ENCODE data around the gene PKHD1. TPM values are rescaled to one million over a fixed set of nuclear protein-coding genes. Genes with fewer than 3 reads are reported as not detected.

PKHD1 gene
- total RNA-seq, 4 donors from 2014 or later = 0.16 to 0.60 (median 0.32) TPM

DNA sequence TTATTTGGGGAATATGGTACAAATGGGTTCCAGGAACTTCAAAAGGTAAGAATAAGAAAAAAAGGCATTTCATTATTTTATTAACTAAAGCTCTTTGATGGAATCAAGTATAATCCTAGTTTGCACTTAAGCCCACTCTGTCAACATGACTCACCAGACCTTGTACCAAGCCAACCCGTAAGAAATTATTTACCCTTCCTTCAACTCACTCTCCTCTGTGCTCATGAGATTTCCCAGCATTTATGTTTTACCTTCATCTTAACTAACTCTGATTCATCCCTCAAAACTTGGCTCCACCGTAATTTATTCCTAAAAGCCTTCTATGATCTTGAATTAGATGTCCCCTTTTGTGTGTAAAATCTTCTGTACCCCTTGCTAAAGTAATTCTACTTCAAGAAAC lies 308.7 kb downstream of the PKHD1 start:
- intact Hi-C loops (cut with DNase I; ENCODE audit: low total_unique reads) (no loop called here), in situ Hi-C loops (cut with MboI; ENCODE audit: low pct_ligation_motif_present in 1 of 4, low pct_unique_long_range_greater_than_20kb in 1 of 4, low sequenced_read_pairs in 3 of 4) (no loop called here)
- 53 to 54% methylated on average over 2 of the region's 2 CpGs for WGBS, 2 donors (ENCODE audit: low coverage in 1 of 2)
- Histone ChIP-seq H3K36me3 (no peaks in the 10 kb centered on the region), H3K27ac (no peak overlapping the region), H3K9me3 (no peaks in the 10 kb centered on the region), H3K4me3 (no peak overlapping the region), H3K4me1 (no peaks in the 10 kb centered on the region), H3K27me3 (no peaks in the 10 kb centered on the region)
- TF ChIP-seq EP300 (IDR thresholded peaks at IDR 0.05; ENCODE audit: low read depth) (no peak), POLR2A (IDR thresholded peaks at IDR 0.05) (no peak), POLR2AphosphoS5 (IDR thresholded peaks at IDR 0.05) (no peak)
- TF ChIP-seq, protein P1, sequence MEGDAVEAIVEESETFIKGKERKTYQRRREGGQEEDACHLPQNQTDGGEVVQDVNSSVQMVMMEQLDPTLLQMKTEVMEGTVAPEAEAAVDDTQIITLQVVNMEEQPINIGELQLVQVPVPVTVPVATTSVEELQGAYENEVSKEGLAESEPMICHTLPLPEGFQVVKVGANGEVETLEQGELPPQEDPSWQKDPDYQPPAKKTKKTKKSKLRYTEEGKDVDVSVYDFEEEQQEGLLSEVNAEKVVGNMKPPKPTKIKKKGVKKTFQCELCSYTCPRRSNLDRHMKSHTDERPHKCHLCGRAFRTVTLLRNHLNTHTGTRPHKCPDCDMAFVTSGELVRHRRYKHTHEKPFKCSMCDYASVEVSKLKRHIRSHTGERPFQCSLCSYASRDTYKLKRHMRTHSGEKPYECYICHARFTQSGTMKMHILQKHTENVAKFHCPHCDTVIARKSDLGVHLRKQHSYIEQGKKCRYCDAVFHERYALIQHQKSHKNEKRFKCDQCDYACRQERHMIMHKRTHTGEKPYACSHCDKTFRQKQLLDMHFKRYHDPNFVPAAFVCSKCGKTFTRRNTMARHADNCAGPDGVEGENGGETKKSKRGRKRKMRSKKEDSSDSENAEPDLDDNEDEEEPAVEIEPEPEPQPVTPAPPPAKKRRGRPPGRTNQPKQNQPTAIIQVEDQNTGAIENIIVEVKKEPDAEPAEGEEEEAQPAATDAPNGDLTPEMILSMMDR (IDR thresholded peaks at IDR 0.05) = no peak
- DNase-seq = no peak

DNA sequence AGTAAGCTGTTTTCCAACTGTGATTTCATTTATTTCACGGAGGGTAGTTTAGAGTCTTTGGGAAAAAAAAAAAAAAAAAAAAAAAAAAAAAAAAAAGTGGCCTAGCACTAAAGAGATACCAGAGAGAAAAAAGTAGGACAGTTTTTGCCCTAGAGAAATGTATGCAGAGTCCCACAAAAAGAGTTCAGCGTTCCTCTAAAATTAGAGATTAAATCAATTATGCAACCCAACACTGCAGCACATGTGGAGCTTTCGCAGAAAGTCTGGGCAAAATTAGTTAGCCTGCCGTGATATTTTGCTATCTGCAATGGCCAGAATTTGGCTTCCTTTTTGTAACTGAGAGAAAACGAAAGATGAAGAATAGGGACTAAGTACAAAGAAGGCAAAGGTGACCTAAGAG lies 309.8 kb downstream of the PKHD1 start:
- DNase-seq = no peak
- intact Hi-C loops (cut with DNase I; ENCODE audit: low total_unique reads) (no loop called here), in situ Hi-C loops (cut with MboI; ENCODE audit: low pct_ligation_motif_present in 1 of 4, low pct_unique_long_range_greater_than_20kb in 1 of 4, low sequenced_read_pairs in 3 of 4) (no loop called here)
- TF ChIP-seq POLR2A (IDR thresholded peaks at IDR 0.05) (no peak), EP300 (IDR thresholded peaks at IDR 0.05; ENCODE audit: low read depth) (no peak), POLR2AphosphoS5 (IDR thresholded peaks at IDR 0.05) (no peak)
- TF ChIP-seq, protein P1 (IDR thresholded peaks at IDR 0.05) = no peak
- H3K27ac ChIP-seq = no peak overlapping the region
- H3K4me3 ChIP-seq = no peak overlapping the region
- H3K4me1 ChIP-seq = no peaks in the 10 kb centered on the region
- no peaks in the 10 kb centered on the region for H3K9me3 ChIP-seq
- H3K36me3 ChIP-seq = no peaks in the 10 kb centered on the region
- H3K27me3 ChIP-seq = no peaks in the 10 kb centered on the region
- WGBS, 2 donors (ENCODE audit: low coverage in 1 of 2) = 77% methylated on average over 5 of the region's 5 CpGs; no CpG with 5 or more reads in 1 of the 2 donors

DNA sequence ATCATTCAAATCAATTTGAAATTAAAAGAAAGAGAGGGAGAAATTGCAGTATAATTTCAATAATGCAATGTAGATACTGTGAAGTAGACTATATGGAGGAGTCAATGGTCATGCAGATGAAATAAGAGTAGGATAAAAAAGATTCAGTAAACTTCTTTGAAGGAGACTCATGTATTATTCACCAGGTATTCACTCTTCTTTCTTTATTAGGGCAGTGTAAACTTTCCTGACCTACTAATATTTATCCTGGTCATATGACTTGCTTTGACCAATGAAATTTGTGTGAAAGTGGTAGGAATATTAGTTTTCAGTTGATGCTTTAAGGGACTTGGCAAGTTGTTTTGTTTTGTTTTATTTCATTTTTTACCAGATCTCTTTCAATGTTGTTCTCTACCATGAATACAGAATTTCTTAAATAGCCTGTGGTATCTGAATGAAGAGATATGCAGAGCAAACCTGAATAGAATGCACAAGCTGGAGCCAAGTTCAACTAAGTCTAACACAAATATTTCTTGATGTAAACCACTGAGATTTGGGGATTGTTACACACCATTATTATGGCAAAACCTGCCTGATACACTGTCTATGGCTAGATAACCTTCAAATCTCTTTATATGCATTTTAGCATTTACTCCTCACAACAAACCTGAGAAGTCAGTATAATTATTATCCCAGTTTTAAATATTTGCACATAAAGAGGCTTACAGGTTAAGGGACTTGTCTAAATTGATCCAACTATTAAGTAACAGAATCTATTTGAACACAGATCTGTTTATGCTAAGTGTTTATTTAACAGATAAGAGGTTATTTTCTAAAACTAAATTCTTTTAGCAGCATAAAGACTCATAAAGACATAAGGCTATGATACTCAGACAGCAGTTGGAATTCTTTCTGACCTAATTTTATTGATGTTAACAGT lies 311.2 kb downstream of the PKHD1 start:
- intact Hi-C loops (cut with DNase I; ENCODE audit: low total_unique reads) = no loop called here
- no peaks in the 10 kb centered on the region for H3K9me3 ChIP-seq
- no peak for TF ChIP-seq POLR2A (IDR thresholded peaks at IDR 0.05)
- no peak for TF ChIP-seq POLR2AphosphoS5 (IDR thresholded peaks at IDR 0.05)
- TF ChIP-seq, protein P1 (IDR thresholded peaks at IDR 0.05) = no peak
- no peak for TF ChIP-seq EP300 (IDR thresholded peaks at IDR 0.05; ENCODE audit: low read depth)
- in situ Hi-C loops (cut with MboI; ENCODE audit: low pct_ligation_motif_present in 1 of 4, low pct_unique_long_range_greater_than_20kb in 1 of 4, low sequenced_read_pairs in 3 of 4) = no loop called here
- no peak overlapping the region for H3K27ac ChIP-seq
- no peaks in the 10 kb centered on the region for H3K27me3 ChIP-seq
- no peaks in the 10 kb centered on the region for H3K4me1 ChIP-seq
- no peak for DNase-seq
- no peaks in the 10 kb centered on the region for H3K36me3 ChIP-seq
- H3K4me3 ChIP-seq = no peak overlapping the region

DNA sequence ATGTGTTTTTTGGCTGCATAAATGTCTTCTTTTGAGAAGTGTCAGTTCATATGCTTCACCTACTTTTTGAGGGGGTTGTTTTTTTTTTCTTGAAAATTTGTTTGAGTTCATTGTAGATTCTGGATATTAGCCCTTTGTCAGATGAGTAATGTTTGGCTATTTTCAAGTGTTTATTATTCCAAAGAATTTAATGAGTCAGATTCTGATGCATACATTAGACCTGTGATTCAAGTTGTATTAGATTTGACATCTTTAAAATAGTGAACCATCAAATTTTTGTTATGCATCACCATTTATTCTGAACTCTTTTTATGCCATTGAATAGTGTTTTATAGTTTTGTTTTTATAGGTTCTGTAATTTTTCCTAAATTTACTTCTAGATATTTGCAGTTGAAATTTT lies 319.3 kb downstream of the PKHD1 start:
- intact Hi-C loops (cut with DNase I; ENCODE audit: low total_unique reads) (no loop called here), in situ Hi-C loops (cut with MboI; ENCODE audit: low pct_ligation_motif_present in 1 of 4, low pct_unique_long_range_greater_than_20kb in 1 of 4, low sequenced_read_pairs in 3 of 4) (no loop called here)
- TF ChIP-seq EP300 (IDR thresholded peaks at IDR 0.05; ENCODE audit: low read depth) (no peak), POLR2AphosphoS5 (IDR thresholded peaks at IDR 0.05) (no peak), POLR2A (IDR thresholded peaks at IDR 0.05) (no peak)
- TF ChIP-seq, protein P1 (IDR thresholded peaks at IDR 0.05) = no peak
- Histone ChIP-seq H3K27ac (no peak overlapping the region), H3K4me1 (no peaks in the 10 kb centered on the region), H3K9me3 (no peaks in the 10 kb centered on the region), H3K27me3 (no peaks in the 10 kb centered on the region), H3K36me3 (no peaks in the 10 kb centered on the region), H3K4me3 (no peak overlapping the region)
- no peak for DNase-seq
